Articular chondrocyte of knee joint (primary cell): ENCODE results near the gene STOM. TPM values are rescaled to one million over a fixed set of nuclear protein-coding genes. Genes with fewer than 3 reads are reported as not detected.

Experiments used
- total RNA-seq: library from RNA; depleted of rRNA; stranded (reverse); fragments of >200 nt; gene quantifications from 2 replicates; pipeline ENCODE4 v1.2.3, GENCODE V29; 2012

STOM gene
- 475 and 582 TPM in 2 replicates for total RNA-seq

GRCh38 chr9:121369595-121370265, at the start of gene STOM:
TSS of gene STOM (minus strand) at chr9:121370250. CDS start at chr9:121370187, 63 bp downstream.

Other genes with a start within 250 kb of the STOM start
- gene RAB14, start 168.4 kb downstream of the STOM start, total RNA-seq, result 47.1 and 48.9 TPM in 2 replicates
- gene GSN, start 102.1 kb downstream of the STOM start, total RNA-seq, result 334 and 379 TPM in 2 replicates
- gene GGTA1, start 129.6 kb upstream of the STOM start, total RNA-seq, result 0.13 and 0.32 TPM in 2 replicates